ENCODE measurements around the gene PCNX3.
"Not testable (repeated sequence)": the region's sequence is repeated elsewhere in the genome, so short reads cannot be mapped to it uniquely, and the experiment has no call there.

Gene PCNX3

GRCh38 chr11:65663639-65664200, 48.1 kb downstream of the PCNX3 start:
- no peaks in the 10 kb centered on the region for H3K27me3 ChIP-seq (ENCODE audit: low read depth, low read length)
- no peaks in the 10 kb centered on the region for H3K9me3 ChIP-seq (ENCODE audit: control insufficient read depth in 1 of 2, low read length in 2 of 2)
- peak overlapping the region; percentile 71 to 86 for H3K4me3 ChIP-seq (ENCODE audit: low read depth in 1 of 2, low read length in 2 of 2)
- H3K36me3 ChIP-seq (ENCODE audit: control insufficient read depth in 1 of 2, insufficient read depth in 2 of 2, low read length in 2 of 2), result peaks cover 22 to 29% of the 10 kb centered on the region in 2 donors
- H3K27ac ChIP-seq (ENCODE audit: low read length), result peak overlapping the region; percentile 98
- peaks cover 9 to 15% of the 10 kb centered on the region in 2 donors for H3K4me1 ChIP-seq (ENCODE audit: control insufficient read depth in 1 of 2, insufficient read depth in 2 of 2, low read length in 2 of 2)

- Histone ChIP-seq H3K36me3 (ENCODE audit: control insufficient read depth in 1 of 2, insufficient read depth in 2 of 2, low read length in 2 of 2) (no peaks in the 10 kb centered on the region), H3K27me3 (ENCODE audit: low read depth, low read length) (no peaks in the 10 kb centered on the region), H3K4me3 (ENCODE audit: low read depth in 1 of 2, low read length in 2 of 2) (no peak overlapping the region), H3K4me1 (ENCODE audit: control insufficient read depth in 1 of 2, insufficient read depth in 2 of 2, low read length in 2 of 2) (no peaks in the 10 kb centered on the region), H3K27ac (ENCODE audit: low read length) (no peak overlapping the region), H3K9me3 (ENCODE audit: control insufficient read depth in 1 of 2, low read length in 2 of 2) (no peaks in the 10 kb centered on the region)
These were observed 56.7 kb downstream of the PCNX3 start for GRCh38 chr11:65672180-65672860.

- Histone ChIP-seq H3K9me3 (ENCODE audit: control insufficient read depth in 1 of 2, low read length in 2 of 2) (no peaks in the 10 kb centered on the region), H3K4me1 (ENCODE audit: control insufficient read depth in 1 of 2, insufficient read depth in 2 of 2, low read length in 2 of 2) (no peaks in the 10 kb centered on the region), H3K27ac (ENCODE audit: low read length) (no peak overlapping the region), H3K36me3 (ENCODE audit: control insufficient read depth in 1 of 2, insufficient read depth in 2 of 2, low read length in 2 of 2) (no peaks in the 10 kb centered on the region), H3K4me3 (ENCODE audit: low read depth in 1 of 2, low read length in 2 of 2) (no peak overlapping the region), H3K27me3 (ENCODE audit: low read depth, low read length) (no peaks in the 10 kb centered on the region)
These were observed 57.4 kb downstream of the PCNX3 start for GRCh38 chr11:65672982-65673381.

- no peaks in the 10 kb centered on the region for H3K36me3 ChIP-seq (ENCODE audit: control insufficient read depth in 1 of 2, insufficient read depth in 2 of 2, low read length in 2 of 2)
- H3K27me3 ChIP-seq (ENCODE audit: low read depth, low read length), result no peaks in the 10 kb centered on the region
- H3K27ac ChIP-seq (ENCODE audit: low read length), result no peak overlapping the region
- H3K9me3 ChIP-seq (ENCODE audit: control insufficient read depth in 1 of 2, low read length in 2 of 2), result no peaks in the 10 kb centered on the region
- H3K4me3 ChIP-seq (ENCODE audit: low read depth in 1 of 2, low read length in 2 of 2), result no peak overlapping the region
- no peaks in the 10 kb centered on the region for H3K4me1 ChIP-seq (ENCODE audit: control insufficient read depth in 1 of 2, insufficient read depth in 2 of 2, low read length in 2 of 2)
These were observed 64.7 kb downstream of the PCNX3 start for GRCh38 chr11:65680192-65680743.

GRCh38 chr11:65683480-65683879, 67.9 kb downstream of the PCNX3 start:
- H3K27ac ChIP-seq (ENCODE audit: low read length); H3K4me1 ChIP-seq (ENCODE audit: control insufficient read depth in 1 of 2, insufficient read depth in 2 of 2, low read length in 2 of 2); H3K4me3 ChIP-seq (ENCODE audit: low read depth in 1 of 2, low read length in 2 of 2); H3K27me3 ChIP-seq (ENCODE audit: low read depth, low read length); H3K36me3 ChIP-seq (ENCODE audit: control insufficient read depth in 1 of 2, insufficient read depth in 2 of 2, low read length in 2 of 2); H3K9me3 ChIP-seq (ENCODE audit: control insufficient read depth in 1 of 2, low read length in 2 of 2): not testable (repeated sequence)

- H3K4me1 ChIP-seq (ENCODE audit: control insufficient read depth in 1 of 2, insufficient read depth in 2 of 2, low read length in 2 of 2), result no peaks in the 10 kb centered on the region
- no peaks in the 10 kb centered on the region for H3K36me3 ChIP-seq (ENCODE audit: control insufficient read depth in 1 of 2, insufficient read depth in 2 of 2, low read length in 2 of 2)
- H3K4me3 ChIP-seq (ENCODE audit: low read depth in 1 of 2, low read length in 2 of 2), result no peak overlapping the region
- no peaks in the 10 kb centered on the region for H3K27me3 ChIP-seq (ENCODE audit: low read depth, low read length)
- H3K27ac ChIP-seq (ENCODE audit: low read length), result no peak overlapping the region
- no peaks in the 10 kb centered on the region for H3K9me3 ChIP-seq (ENCODE audit: control insufficient read depth in 1 of 2, low read length in 2 of 2)
These were observed 70.4 kb downstream of the PCNX3 start for GRCh38 chr11:65685981-65686380.

Data from muscle layer of duodenum (tissue), 2 donors.